ENCODE measurements around the gene CSAD. TPM values are rescaled to one million over a fixed set of nuclear protein-coding genes. Genes with fewer than 3 reads are reported as not detected.

The CSAD gene
- total and polyA plus RNA-seq, 2 donors (not counting 1 experiment from before 2014, with no cell fraction given) = 57.0 to 64.6 TPM

DNA sequence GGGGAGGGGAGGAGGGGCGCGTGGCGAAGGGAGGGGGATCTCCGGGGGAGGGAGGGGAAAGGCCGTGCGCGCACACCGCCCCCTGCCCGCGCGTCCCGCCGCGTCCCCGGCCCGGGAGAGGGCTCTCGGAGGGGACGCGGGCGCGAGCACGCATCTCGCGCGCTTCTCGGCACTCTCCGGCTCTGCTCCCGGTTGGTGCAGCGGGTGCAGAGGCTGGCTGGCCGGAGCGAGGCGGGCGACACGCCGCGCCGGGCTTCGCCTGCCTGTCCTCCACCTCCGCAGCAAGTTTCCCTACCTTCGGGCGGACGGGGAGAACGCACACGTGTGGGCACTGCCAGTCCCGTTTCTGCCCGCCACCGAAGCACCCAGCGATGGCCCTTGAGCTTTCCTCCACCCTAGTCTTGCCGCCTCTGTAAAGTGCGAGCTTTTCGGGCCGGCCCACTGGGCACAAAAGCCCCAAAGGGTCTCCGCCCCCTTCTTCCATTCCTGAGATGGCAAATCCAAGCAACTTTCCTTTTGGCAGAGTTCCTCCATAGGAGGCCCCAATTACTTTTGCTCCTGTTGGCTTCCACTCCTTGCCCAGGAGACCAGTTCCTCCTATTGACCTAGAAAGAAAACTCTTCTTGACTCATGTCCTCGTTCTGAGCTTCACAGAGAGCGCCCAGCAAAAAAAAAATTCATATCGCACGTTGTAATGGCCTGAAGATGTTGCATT lies 363 bp upstream of the CSAD start:
- no peaks in the 10 kb centered on the region for H3K27me3 ChIP-seq (replicated peaks in 1 of 4; ENCODE audit: control extremely low read depth in 1 of 4, control insufficient read depth in 3 of 4, insufficient read depth in 4 of 4, low read length in 3 of 4)
- H3K36me3 ChIP-seq (replicated peaks in 1 of 2; ENCODE audit: control extremely low read depth in 1 of 2, control insufficient read depth in 1 of 2, extremely low read depth in 1 of 2, insufficient read depth in 2 of 2, low read length in 1 of 2) = peaks cover 2 to 43% of the 10 kb centered on the region in 2 experiments
- Mint-ChIP-seq H3K4me1 (peaks cover 54% of the 10 kb centered on the region), H3K9me3 (ENCODE audit: insufficient read depth) (no peaks in the 10 kb centered on the region), H3K27me3 (no peaks in the 10 kb centered on the region), H3K4me3 (peak overlapping the region; percentile 95), H3K27ac (peak overlapping the region; percentile 88)
- peak; percentile 47 for ATAC-seq (ENCODE audit: low read depth)
- intact Hi-C loops (cut with micrococcal nuclease) = loop anchor here (1.0 to 5.0 kb wide), 14 partner anchors 9 to 320 kb away; partner anchors contain the start of genes EIF4B, ESPL1, ITGB7 and MYG1
- POLR2A ChIA-PET = interaction anchor here (0.6 to 2.8 kb wide), 19 partner anchors 10 to 175 kb away, joined by 3 to 24 read pairs (median 6); partner anchors contain the start of genes AAAS, EIF4B, ESPL1 and ITGB7
- CTCF ChIA-PET = interaction anchor here (0.5 to 7.6 kb wide), 17 partner anchors 9 to 240 kb away, joined by 3 to 56 read pairs (median 8); partner anchors contain the start of genes AAAS, ESPL1 and SPRYD3
- peaks cover 52% of the 10 kb centered on the region for H4K20me1 ChIP-seq (ENCODE audit: control insufficient read depth, insufficient read depth, low read length, poor library complexity, severe bottlenecking)
- H3K9me3 ChIP-seq (ENCODE audit: control extremely low read depth in 1 of 3, control insufficient read depth in 2 of 3, insufficient read depth in 1 of 3, low read length in 2 of 3) = no peaks in the 10 kb centered on the region
- H2AFZ ChIP-seq (ENCODE audit: insufficient read depth, low read depth, low read length, poor library complexity, severe bottlenecking) = peak overlapping the region; percentile 97
- H3K79me2 ChIP-seq (ENCODE audit: control insufficient read depth, insufficient read depth, low read length) = peaks cover 43% of the 10 kb centered on the region
- peak overlapping the region; percentile 43 to 92 (median 86) for H3K4me3 ChIP-seq (ENCODE audit: control extremely low read depth in 1 of 5, extremely low read depth in 1 of 5, insufficient read depth in 1 of 5, low read depth in 2 of 5, low read length in 4 of 5)
- H3K27ac ChIP-seq (ENCODE audit: low read length in 2 of 2) = peak overlapping the region; percentile 67 to 87
- WGBS (ENCODE audit: insufficient coverage) = 2% methylated on average over 54 of the region's 57 CpGs
- no peak for TF ChIP-seq EZH2 (IDR thresholded peaks at IDR 0.05; ENCODE audit: borderline replicate concordance, insufficient read depth, low read depth, low read length, poor library complexity, severe bottlenecking)
- TF ChIP-seq, protein P1, sequence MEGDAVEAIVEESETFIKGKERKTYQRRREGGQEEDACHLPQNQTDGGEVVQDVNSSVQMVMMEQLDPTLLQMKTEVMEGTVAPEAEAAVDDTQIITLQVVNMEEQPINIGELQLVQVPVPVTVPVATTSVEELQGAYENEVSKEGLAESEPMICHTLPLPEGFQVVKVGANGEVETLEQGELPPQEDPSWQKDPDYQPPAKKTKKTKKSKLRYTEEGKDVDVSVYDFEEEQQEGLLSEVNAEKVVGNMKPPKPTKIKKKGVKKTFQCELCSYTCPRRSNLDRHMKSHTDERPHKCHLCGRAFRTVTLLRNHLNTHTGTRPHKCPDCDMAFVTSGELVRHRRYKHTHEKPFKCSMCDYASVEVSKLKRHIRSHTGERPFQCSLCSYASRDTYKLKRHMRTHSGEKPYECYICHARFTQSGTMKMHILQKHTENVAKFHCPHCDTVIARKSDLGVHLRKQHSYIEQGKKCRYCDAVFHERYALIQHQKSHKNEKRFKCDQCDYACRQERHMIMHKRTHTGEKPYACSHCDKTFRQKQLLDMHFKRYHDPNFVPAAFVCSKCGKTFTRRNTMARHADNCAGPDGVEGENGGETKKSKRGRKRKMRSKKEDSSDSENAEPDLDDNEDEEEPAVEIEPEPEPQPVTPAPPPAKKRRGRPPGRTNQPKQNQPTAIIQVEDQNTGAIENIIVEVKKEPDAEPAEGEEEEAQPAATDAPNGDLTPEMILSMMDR (IDR thresholded peaks at IDR 0.05) = no peak
- H3K4me2 ChIP-seq (replicated peaks; ENCODE audit: low read depth, low read length, poor library complexity, severe bottlenecking) = peak overlapping the region; percentile 77
- H3K4me1 ChIP-seq (ENCODE audit: control insufficient read depth in 2 of 2, insufficient read depth in 2 of 2, low read length in 2 of 2) = peaks cover 28 to 38% of the 10 kb centered on the region in 2 donors
- no peak for DNase-seq
- peak overlapping the region; percentile 78 for H3K9ac ChIP-seq (ENCODE audit: low read length)
